ENCODE data around the gene CNDP2.
A peak's percentile ranks its signal among the peaks of the same experiment; 100 is the strongest.

The CNDP2 gene

DNA sequence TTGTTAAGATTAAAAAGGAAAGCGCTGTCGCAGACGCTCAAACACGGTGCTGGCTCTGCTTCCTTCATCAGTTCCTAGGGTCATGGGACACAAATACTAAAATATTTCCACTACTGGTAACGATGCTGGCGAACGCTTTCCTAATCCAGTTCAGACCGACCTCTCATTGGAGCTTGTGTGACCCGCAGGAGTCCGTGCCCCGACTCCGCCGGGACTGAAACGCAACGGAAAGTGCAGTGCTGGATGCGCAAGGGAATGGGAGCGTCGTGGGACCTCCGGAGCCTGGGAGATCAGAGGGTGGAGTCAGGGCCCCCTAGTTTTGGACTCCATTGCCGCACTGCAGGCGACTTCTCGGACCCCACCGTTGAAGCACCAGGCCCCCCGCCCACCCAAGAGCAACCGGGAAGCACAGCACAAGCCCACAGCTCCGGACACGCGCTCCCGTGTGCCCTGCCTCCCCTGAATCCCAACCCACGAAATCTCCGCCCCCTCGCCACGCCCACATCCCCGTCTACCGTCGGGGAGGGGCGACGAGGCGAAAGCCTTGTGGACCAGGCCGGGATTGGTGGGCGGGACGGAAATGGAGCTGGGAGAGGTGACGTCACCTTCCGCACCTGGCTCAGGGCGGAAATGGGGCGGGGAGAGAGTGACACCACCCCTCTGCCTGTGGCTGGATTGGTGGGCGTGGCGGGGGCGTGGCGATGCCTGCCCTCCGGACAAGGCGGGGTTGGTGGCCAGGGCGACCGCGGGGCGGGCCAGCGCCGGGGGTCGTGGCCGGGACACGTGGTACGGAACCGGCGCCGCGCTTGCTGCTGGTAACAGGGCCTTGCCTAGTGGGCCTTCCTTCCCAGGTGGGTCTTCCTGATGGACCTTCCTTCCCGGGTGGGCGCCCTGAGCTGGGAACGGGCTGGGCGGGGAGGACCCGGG is at the start of gene CNDP2:
Gene CNDP2 (plus strand): TSS at position 783 of the 927 bp plus-strand sequence. CDS start 3,611 bp downstream, outside the sequence.
- peak; percentile 91 for DNase-seq

- no peak for DNase-seq
Measured at GRCh38 chr18:74446631-74447403, 49.3 kb upstream of the CNDP2 start.

GRCh38 chr18:74447404-74448152 is 48.6 kb upstream of the CNDP2 start:
- DNase-seq, result no peak

GRCh38 chr18:74450626-74451025 is 45.5 kb upstream of the CNDP2 start:
- no peak for DNase-seq

DNA sequence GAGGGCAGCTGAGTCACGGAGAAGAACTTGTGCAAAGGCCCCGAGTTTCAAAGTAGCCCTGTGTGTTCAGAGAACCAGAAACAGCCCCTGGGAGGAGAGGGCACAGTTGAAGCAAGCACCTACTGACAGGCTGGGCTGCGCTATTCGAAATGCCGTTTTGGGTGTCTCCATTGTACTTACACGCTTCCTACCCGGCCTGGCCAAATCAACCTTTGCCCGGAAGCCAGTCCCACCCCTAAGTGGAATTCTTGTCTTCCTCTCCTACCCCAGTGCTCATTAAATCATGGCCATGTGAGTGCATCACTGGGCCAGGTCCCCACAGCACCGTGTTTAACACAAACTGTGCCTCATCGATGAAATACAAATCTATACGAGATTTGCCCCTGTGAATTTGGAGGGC is 45.0 kb upstream of the CNDP2 start:
- DNase-seq, result no peak

- no peak for DNase-seq
Measured at GRCh38 chr18:74453016-74453566, 43.1 kb upstream of the CNDP2 start.

DNA sequence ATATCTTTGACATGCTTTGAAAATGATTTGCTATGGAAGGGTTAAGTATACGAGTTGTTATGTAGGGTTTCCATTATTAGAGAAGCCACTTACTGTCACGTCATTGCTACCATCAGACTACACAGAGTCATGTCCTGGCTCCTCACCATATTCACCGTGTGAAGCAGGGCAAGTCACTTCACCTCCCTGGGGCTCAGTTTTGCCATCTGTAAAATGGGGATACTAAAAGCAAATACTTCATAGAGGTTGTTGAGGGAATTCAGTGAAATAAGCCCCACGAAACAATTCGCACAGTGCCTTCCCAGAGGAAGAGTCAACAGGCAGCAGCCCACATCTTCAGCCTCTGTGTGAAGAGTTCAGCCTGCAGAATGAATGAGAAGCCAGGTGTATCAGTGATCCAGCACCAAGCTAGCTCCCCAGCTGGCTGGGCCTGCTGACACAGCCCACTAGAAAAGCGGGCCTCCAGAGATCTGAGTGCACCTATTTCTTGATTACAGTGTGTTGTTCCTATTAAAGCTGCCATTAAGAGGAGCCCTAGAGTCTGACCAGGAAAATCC is 42.4 kb upstream of the CNDP2 start:
- DNase-seq, result no peak

GRCh38 chr18:74454279-74454751 is 41.8 kb upstream of the CNDP2 start:
- DNase-seq, result no peak

DNA sequence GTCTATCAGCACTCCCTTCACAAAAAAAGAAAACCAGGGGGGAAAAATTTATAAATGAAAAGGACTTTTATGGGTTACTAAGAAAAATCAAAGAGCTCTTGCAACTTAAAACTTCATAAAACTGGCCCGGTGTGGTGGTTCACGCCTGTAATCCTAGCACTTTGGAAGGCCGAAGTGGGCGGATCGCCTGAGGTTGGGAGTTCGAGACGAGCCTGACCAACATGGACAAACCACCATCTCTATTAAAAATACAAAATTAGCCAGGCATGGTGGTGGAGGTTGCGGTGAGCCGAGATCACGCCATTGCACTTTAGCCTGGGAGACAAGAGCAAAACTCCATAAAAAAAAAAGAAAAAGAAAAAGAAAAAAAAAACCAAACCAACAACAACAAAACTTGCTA is 40.8 kb upstream of the CNDP2 start:
- no peak for DNase-seq

GRCh38 chr18:74456017-74456348 is 40.2 kb upstream of the CNDP2 start:
- no peak for DNase-seq

- DNase-seq, result no peak
Measured at GRCh38 chr18:74456349-74457042, 39.7 kb upstream of the CNDP2 start.

GRCh38 chr18:74457043-74457724 is 39.0 kb upstream of the CNDP2 start, which contains the start of gene DIPK1C:
TSS of gene DIPK1C (minus strand) at chr18:74457308. CDS start at chr18:74457259, 49 bp downstream.
- DNase-seq, result no peak

DNA sequence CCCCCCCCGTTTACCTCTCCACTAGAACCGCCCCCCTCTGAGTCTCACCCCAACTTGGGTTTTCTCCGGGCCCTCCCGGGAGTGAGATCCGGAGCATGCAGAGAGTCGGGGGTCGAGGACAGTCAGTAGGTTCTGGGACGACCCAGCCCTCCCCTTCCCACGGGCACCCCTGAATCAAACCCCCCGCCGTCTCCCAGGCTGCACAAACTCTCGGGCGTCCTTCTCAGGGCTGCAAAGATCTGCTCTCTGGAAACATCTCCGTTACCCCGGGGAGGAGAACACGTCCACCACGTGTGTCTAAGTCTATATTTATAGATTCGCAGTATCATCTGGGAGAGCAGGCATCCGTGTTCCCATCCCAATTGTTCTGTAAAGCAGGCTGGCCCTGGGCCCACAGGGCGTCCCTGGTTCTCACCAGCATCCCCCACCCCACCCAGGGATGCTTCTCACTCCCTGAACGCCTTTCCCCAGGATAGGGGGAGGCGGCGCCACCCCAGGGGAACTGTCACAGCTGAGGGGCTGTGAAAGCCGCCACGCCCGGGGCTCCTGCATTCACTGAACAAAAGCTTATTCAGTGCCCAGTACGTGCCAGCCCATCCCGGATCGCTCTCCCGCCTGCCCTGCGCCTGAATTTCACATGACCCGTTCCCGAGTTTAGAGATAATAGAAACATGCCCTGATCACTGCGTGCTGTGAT is 38.3 kb upstream of the CNDP2 start:
- no peak for DNase-seq

DNA sequence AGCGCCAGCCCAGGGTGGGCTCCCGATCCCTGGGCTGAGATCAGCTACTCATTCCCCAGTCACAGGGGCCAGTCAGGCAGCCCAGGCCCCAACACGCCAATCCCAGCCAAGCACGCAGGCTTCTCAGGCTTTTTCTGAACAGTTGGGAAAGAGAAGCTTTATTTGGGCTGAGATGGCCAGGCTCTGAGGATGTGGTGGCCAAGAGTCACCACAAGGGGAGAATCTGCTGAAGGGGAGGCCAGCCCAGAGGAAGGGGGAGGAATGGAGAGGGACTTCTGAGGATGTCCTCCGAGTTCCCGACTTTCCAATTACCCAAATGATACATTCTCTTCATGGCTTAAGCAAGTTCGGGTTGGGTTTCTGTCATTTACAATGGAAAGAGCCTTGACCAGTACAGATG is 36.3 kb upstream of the CNDP2 start:
- DNase-seq, result no peak

GRCh38 chr18:74460825-74461224 is 35.3 kb upstream of the CNDP2 start:
- DNase-seq, result no peak

- no peak for DNase-seq
Measured at GRCh38 chr18:74463254-74463653, 32.9 kb upstream of the CNDP2 start.

GRCh38 chr18:74463983-74464382 is 32.2 kb upstream of the CNDP2 start:
- DNase-seq, result no peak

GRCh38 chr18:74465775-74466174 is 30.4 kb upstream of the CNDP2 start:
- DNase-seq, result no peak

DNA sequence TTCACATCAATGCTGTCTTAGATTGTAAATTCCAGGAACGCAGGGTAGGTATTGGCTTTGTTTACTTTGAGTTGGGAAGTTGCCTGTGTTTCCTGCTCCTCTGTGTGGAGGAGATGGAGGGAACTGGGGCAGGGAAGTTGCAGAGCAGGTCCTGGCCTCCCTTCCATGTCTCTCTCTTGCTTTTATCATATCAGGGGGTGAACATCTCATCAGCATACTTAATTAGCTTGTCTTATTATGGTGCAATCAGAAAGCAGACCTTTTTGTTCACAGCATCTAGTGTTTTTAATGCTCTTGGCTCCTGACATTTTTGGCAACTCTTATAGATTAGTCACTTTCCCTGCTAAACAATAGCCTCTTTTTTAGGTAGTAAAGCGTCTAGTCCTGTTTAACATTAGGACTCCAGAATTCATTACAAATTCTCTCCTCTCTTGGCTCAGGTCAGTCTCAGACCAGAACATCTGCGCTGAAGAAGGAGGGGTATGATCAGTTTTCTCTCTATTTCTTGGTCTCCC is 27.6 kb upstream of the CNDP2 start:
- DNase-seq, result no peak

DNA sequence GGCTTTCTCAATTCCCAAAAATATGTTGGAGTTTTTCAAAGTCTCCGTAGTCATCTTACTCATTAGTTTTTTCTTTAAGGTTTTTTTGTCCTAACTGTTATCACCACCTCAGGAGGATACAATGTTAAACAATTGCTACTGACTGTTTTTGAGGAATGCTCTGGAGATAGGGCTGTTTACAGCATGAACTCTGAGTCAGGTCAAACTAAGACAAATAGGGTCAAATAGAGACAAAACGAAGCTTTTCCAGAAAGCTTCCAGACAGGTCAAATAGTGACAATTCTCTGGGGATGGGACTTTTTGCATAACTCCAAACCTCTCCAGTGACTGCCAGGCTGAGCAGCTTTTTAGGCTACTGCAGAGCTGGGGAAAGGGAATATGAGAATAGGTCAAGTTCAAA is 23.9 kb upstream of the CNDP2 start:
- no peak for DNase-seq
